Measurements from ENCODE around the gene RPL3. TPM values are rescaled to one million over a fixed set of nuclear protein-coding genes. Genes with fewer than 3 reads are reported as not detected.
A peak's percentile ranks its signal among the peaks of the same experiment; 100 is the strongest.

Gene RPL3
- total and polyA plus RNA-seq, 2 of the 4 experiments (the other 2 are of a cell fraction): 2,871 to 3,312 TPM

- 0 out of 2 replicates have a peak overlapping the region, but pooled peaks have one; percentile 16 for H3K4ac ChIP-seq (ENCODE audit: low read depth, low read length)
- no peak overlapping the region for H2BK15ac ChIP-seq (ENCODE audit: low read depth, low read length)
- H3K18ac ChIP-seq (ENCODE audit: low read depth, low read length): no peak overlapping the region
- no peaks in the 10 kb centered on the region for H3K79me1 ChIP-seq (ENCODE audit: low read depth in 1 of 2, low read length in 2 of 2)
- H2AFZ ChIP-seq (replicated peaks; ENCODE audit: low read length, poor library complexity): no peak overlapping the region
- 84% methylated on average over 5 of the region's 13 CpGs; no CpG with 5 or more reads in 1 of the 2 experiments for WGBS, 2 experiments (ENCODE audit: extremely low coverage in 2 of 2, insufficient read length in 1 of 2)
- ChIA-PET CTCF (no interaction called here), POLR2A (ENCODE audit: unreplicated experiment) (no interaction called here)
- peak overlapping the region; percentile 6 for H2AK5ac ChIP-seq (ENCODE audit: low read depth, low read length)
- peak overlapping the region; percentile 53 for H2BK120ac ChIP-seq (ENCODE audit: low read depth, low read length)
- H3K4me3 ChIP-seq (ENCODE audit: insufficient read depth, low read depth, low read length): no peak overlapping the region
- H4K91ac ChIP-seq (ENCODE audit: insufficient read depth, low read depth, low read length): peak overlapping the region; percentile 33; the same call in 1 of the 2 replicates
- dilution Hi-C loops (cut with HindIII; ENCODE audit: low sequenced_read_pairs, unreplicated experiment): no loop called here
- TF ChIP-seq SMC3 (IDR thresholded peaks at IDR 0.05; ENCODE audit: low read depth, low read length): no peak
- no peak for TF ChIP-seq POLR2A (IDR thresholded peaks at IDR 0.05; ENCODE audit: low read depth, low read length)
- H3K56ac ChIP-seq (ENCODE audit: extremely low read depth, insufficient read depth, low read length): no peak overlapping the region
- no peaks in the 10 kb centered on the region; the same call in 1 of the 2 replicates for H3K27me3 ChIP-seq (ENCODE audit: control insufficient read depth, insufficient read depth, low read length)
- H2AK9ac ChIP-seq (replicated peaks; ENCODE audit: low read depth, low read length, poor library complexity): peak overlapping the region; percentile 15
- no peaks in the 10 kb centered on the region for H4K20me1 ChIP-seq (ENCODE audit: insufficient read depth, low read length)
- no peak overlapping the region for H4K5ac ChIP-seq (ENCODE audit: low read depth, low read length)
- H3K4me1 ChIP-seq (ENCODE audit: control insufficient read depth, insufficient read depth, low read length): peaks cover 25% of the 10 kb centered on the region
- H3K23ac ChIP-seq (ENCODE audit: low read depth, low read length): no peak overlapping the region
- H3K9me3 ChIP-seq (ENCODE audit: control insufficient read depth, insufficient read depth, low read length): peaks cover 8% of the 10 kb centered on the region
- in situ Hi-C loops (cut with MboI; ENCODE audit: low sequenced_read_pairs): no loop called here
- no peak overlapping the region for H3K4me2 ChIP-seq (ENCODE audit: low read depth, low read length)
- H2BK5ac ChIP-seq (ENCODE audit: low read depth, low read length, poor library complexity, severe bottlenecking): no peak overlapping the region
- ATAC-seq (ENCODE audit: low read depth) (no peak), DNase-seq (no peak)
- intact Hi-C loops (cut with micrococcal nuclease): no loop called here
- H3K9ac ChIP-seq (ENCODE audit: low read depth, low read length): no peak overlapping the region
- BruUV-seq (replicated peaks): no TSS peak
- no peak overlapping the region for H3K14ac ChIP-seq (replicated peaks; ENCODE audit: low read depth, low read length)
- peaks cover 11% of the 10 kb centered on the region for H3K9me1 ChIP-seq (ENCODE audit: insufficient read depth, low read length)
- H3K27ac ChIP-seq (ENCODE audit: insufficient read depth, low read length): no peak overlapping the region
- H3K36me3 ChIP-seq (ENCODE audit: control insufficient read depth, insufficient read depth, low read length): no peaks in the 10 kb centered on the region
- no peak overlapping the region for H4K8ac ChIP-seq (ENCODE audit: low read depth in 2 of 2, low read length in 2 of 2)
- no peak overlapping the region; the same call in 1 of the 2 replicates for H2BK20ac ChIP-seq (ENCODE audit: low read depth, low read length)
Observed at GRCh38 chr22:39288135-39288898, 31.1 kb downstream of the RPL3 start.

Data from IMR-90 (cell line).